ENCODE measurements around the gene ARMC5. TPM values are rescaled to one million over a fixed set of nuclear protein-coding genes. Genes with fewer than 3 reads are reported as not detected.

ARMC5 gene
- total and polyA plus RNA-seq, 9 of the 15 experiments (the other 6 are each of a cell fraction or from before 2014, with no cell fraction given), result 0.11 to 13.5 (median 2.1) TPM

DNA sequence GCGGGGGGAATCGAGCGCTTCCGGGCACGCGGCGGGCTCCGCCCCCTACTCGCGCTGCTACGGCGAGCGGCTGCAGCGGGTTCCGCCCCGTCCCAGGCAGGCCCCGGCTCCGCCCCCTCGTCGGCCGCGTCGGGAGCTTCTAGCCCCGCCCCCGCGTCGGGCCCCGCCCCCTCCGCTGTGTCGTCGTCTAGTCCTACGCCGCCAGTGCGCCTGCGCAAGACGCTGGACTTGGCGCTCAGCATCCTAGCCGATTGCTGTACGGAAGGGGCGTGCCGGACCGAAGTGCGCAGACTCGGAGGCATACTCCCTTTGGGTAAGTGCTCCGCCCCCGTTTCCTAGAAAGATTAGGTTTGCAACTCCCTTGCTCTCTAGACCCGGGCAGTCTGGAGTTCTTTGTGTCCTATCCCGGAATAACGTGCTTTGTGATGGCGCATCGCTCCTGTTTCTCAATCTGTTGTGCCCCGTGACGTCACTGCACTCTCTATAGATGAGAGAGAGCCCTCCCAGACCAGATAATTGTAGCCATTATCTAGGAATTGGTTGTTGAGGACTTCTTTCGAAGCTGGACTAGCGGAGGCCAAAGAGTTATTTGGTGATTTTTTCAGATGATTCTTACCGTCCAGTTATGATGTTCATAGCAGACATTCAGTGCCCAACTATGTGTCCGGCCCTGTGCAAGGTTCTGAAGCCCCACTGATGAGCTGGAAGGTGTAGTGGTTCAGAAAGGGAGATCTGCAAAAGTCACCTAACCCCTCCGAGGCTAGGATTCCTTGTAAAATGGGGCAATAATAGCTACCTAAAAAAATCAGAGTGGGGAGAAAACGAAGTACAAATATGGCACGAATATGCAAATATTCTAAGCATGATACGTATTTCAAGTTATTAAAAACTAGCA, 633 bp downstream of the ARMC5 start (continued):
- TF ChIP-seq C11orf30 (IDR thresholded peaks at IDR 0.05; ENCODE audit: low read depth) (no peak; the same call in 1 of the 2 replicates), ETV5 (CRISPR knock-in tag; IDR thresholded peaks at IDR 0.05; ENCODE audit: low read depth) (peak; percentile 45; the same call in 1 of the 2 replicates), HDAC6 (IDR thresholded peaks at IDR 0.05; ENCODE audit: low read depth, low read length) (no peak), JUN (IDR thresholded peaks at IDR 0.05; ENCODE audit: borderline replicate concordance, low read depth, low read length) (peak; percentile 48; the same call in 1 of the 2 replicates), JUN (CRISPR knock-in tag; IDR thresholded peaks at IDR 0.05; ENCODE audit: borderline replicate concordance) (no peak), NR1H2 (CRISPR knock-in tag; IDR thresholded peaks at IDR 0.05) (0 out of 2 replicates have a peak, but pooled peaks have one; percentile 40), CREB1 (IDR thresholded peaks at IDR 0.05) (peak; percentile 16; the same call in 1 of the 2 replicates), CREB1 (CRISPR knock-in tag; IDR thresholded peaks at IDR 0.05) (no peak), SNIP1 (IDR thresholded peaks at IDR 0.05; ENCODE audit: low read depth) (no peak), ZBTB40 (IDR thresholded peaks at IDR 0.05) (peak; percentile 64), ZBTB40 (CRISPR knock-in tag; IDR thresholded peaks at IDR 0.05) (no peak), KHSRP (IDR thresholded peaks at IDR 0.05) (peak; percentile 38; the same call in 1 of the 2 replicates), MIER1 (IDR thresholded peaks at IDR 0.05; ENCODE audit: low read depth) (0 out of 2 replicates have a peak, but pooled peaks have one; percentile 56), ESRRA (IDR thresholded peaks at IDR 0.05; ENCODE audit: borderline replicate concordance, low read depth) (no peak), ZNF174 (CRISPR knock-in tag; IDR thresholded peaks at IDR 0.05) (no peak), ELF2 (CRISPR knock-in tag; IDR thresholded peaks at IDR 0.05) (no peak), TBP (optimal IDR thresholded peaks at IDR 0.05; ENCODE audit: low read depth, low read length) (no peak), IFI16 (CRISPR knock-in tag; IDR thresholded peaks at IDR 0.05) (no peak), NFYB (IDR thresholded peaks at IDR 0.05; ENCODE audit: extremely low read depth, insufficient read length) (no peak), STAG1 (CRISPR knock-in tag; IDR thresholded peaks at IDR 0.05; ENCODE audit: borderline replicate concordance) (no peak), ARHGAP35 (IDR thresholded peaks at IDR 0.05; ENCODE audit: partially characterized antibody) (no peak), GABPA (tag; conservative IDR thresholded peaks at IDR 0.05; ENCODE audit: low read depth) (no peak; the same call in 1 of the 2 replicates)
